H9 (cell line): ENCODE data around the gene KCNMB2. TPM values are rescaled to one million over a fixed set of nuclear protein-coding genes. Genes with fewer than 3 reads are reported as not detected.

Source experiments
- DNase-seq: peaks from one replicate; pipeline ENCODE4 v3.0.0-alpha.2; 2017
- H2AFZ ChIP-seq: one replicate; pipeline ENCODE4 v1.6.1; 2013; ENCODE audit warnings: mild to moderate bottlenecking, low read length, control low read depth, moderate library complexity
- H2AK5ac ChIP-seq: 2 replicates; pipeline ENCODE4 v1.6.1; 2013; ENCODE audit warnings: low read length, control low read depth, mixed read lengths; ENCODE audit not compliant: insufficient read length
- H2BK120ac ChIP-seq: one replicate; pipeline ENCODE4 v1.6.1; 2013; ENCODE audit warnings: low read depth, mild to moderate bottlenecking, low read length, control low read depth, inconsistent platforms; ENCODE audit not compliant: poor library complexity, severe bottlenecking
- H2BK12ac ChIP-seq: 2 replicates; pipeline ENCODE4 v1.6.1; 2013; ENCODE audit warnings: low read length, control low read depth, mixed read lengths, low read depth; ENCODE audit not compliant: insufficient read length
- H2BK15ac ChIP-seq: 2 replicates; pipeline ENCODE4 v1.6.1; 2013; ENCODE audit warnings: low read depth, low read length, control low read depth
- H2BK20ac ChIP-seq: one replicate; pipeline ENCODE4 v1.6.1; 2013; ENCODE audit warnings: low read depth, mild to moderate bottlenecking, low read length, control low read depth, inconsistent platforms; ENCODE audit not compliant: poor library complexity, severe bottlenecking
- H2BK5ac ChIP-seq: 2 replicates; pipeline ENCODE4 v1.6.1; 2013; ENCODE audit warnings: low read length, control low read depth, mixed read lengths; ENCODE audit not compliant: insufficient read length
- H3K14ac ChIP-seq: 2 replicates; pipeline ENCODE4 v1.6.1; 2013; ENCODE audit warnings: low read length, control low read depth; ENCODE audit not compliant: insufficient read depth
- H3K18ac ChIP-seq: 2 replicates; pipeline ENCODE4 v1.6.1; 2013; ENCODE audit warnings: low read depth, mild to moderate bottlenecking, mixed read lengths, low read length, control low read depth; ENCODE audit not compliant: insufficient read length
- H3K23ac ChIP-seq: 2 replicates; pipeline ENCODE4 v1.6.1; 2013; ENCODE audit warnings: low read length, control low read depth, mixed read lengths, low read depth; ENCODE audit not compliant: insufficient read length
- H3K23me2 ChIP-seq: 2 replicates; pipeline ENCODE4 v1.6.1; 2013; ENCODE audit warnings: low read depth, mild to moderate bottlenecking, mixed read lengths, low read length, control low read depth; ENCODE audit not compliant: insufficient read length, poor library complexity, severe bottlenecking
- H3K27ac ChIP-seq: 2 replicates; pipeline ENCODE4 v1.5.1; 2013; ENCODE audit warnings: low read length, control low read depth, mixed read lengths, low read depth; ENCODE audit not compliant: insufficient read length
- H3K27me3 ChIP-seq: 2 replicates; pipeline ENCODE4 v1.6.1; 2013; ENCODE audit warnings: low read length, control low read depth, inconsistent platforms; ENCODE audit not compliant: insufficient read depth
- H3K4ac ChIP-seq: 2 replicates; pipeline ENCODE4 v1.6.1; 2013; ENCODE audit warnings: low read depth, mild to moderate bottlenecking, control low read depth, inconsistent platforms, low read length, moderate library complexity
- H3K4me1 ChIP-seq: 2 replicates; pipeline ENCODE4 v1.6.1; 2013; ENCODE audit warnings: low read length, control low read depth, inconsistent platforms; ENCODE audit not compliant: insufficient read depth
- H3K4me2 ChIP-seq: 2 replicates; pipeline ENCODE4 v1.6.1; 2013; ENCODE audit warnings: low read length, control low read depth, mixed read lengths; ENCODE audit not compliant: insufficient read length, insufficient read depth
- H3K56ac ChIP-seq: 2 replicates; pipeline ENCODE4 v1.6.1; 2013; ENCODE audit warnings: low read depth, mild to moderate bottlenecking, mixed read lengths, low read length, control low read depth; ENCODE audit not compliant: insufficient read length
- H3K79me1 ChIP-seq: 2 replicates; pipeline ENCODE4 v1.6.1; 2013; ENCODE audit warnings: low read depth, mild to moderate bottlenecking, moderate library complexity, low read length, control low read depth, inconsistent platforms; ENCODE audit not compliant: insufficient read depth, poor library complexity, severe bottlenecking
- H3K79me2 ChIP-seq: 2 replicates; pipeline ENCODE4 v1.6.1; 2013; ENCODE audit warnings: low read length, control low read depth, inconsistent platforms; ENCODE audit not compliant: insufficient read depth
- H3K9ac ChIP-seq: 2 replicates; pipeline ENCODE4 v1.6.1; 2013; ENCODE audit warnings: low read length, control low read depth, mixed read lengths; ENCODE audit not compliant: insufficient read length; ENCODE audit errors: extremely low read depth
- H3K9me3 ChIP-seq: one replicate; pipeline ENCODE4 v1.6.1; 2013; ENCODE audit warnings: low read depth, low read length, inconsistent platforms; ENCODE audit not compliant: control insufficient read depth
- H3T11ph ChIP-seq: one replicate; pipeline ENCODE4 v1.6.1; 2013; ENCODE audit warnings: mild to moderate bottlenecking, low read length, control low read depth, inconsistent platforms
- H4K20me1 ChIP-seq: one replicate; pipeline ENCODE4 v1.6.1; 2013; ENCODE audit not compliant: control insufficient read depth, insufficient read length, insufficient read depth
- H4K5ac ChIP-seq: 2 replicates; pipeline ENCODE4 v1.6.1; 2013; ENCODE audit warnings: low read depth, mild to moderate bottlenecking, mixed read lengths, low read length, control low read depth; ENCODE audit not compliant: insufficient read length
- H4K8ac ChIP-seq: replicated peaks from 2 replicates; pipeline ENCODE4 v1.6.1; 2013; ENCODE audit warnings: low read length, control low read depth, mixed read lengths, low read depth; ENCODE audit not compliant: insufficient read length
- H4K91ac ChIP-seq: 2 replicates; pipeline ENCODE4 v1.6.1; 2013; ENCODE audit warnings: low read depth, mild to moderate bottlenecking, moderate library complexity, mixed read lengths, low read length, control low read depth; ENCODE audit not compliant: insufficient read length
- H3K27ac Mint-ChIP-seq, 3 experiments: 2 replicates in 2 of 3; 3 replicates in 1 of 3; pipeline ENCODE4 v1.8.0; 2020 to 2021; ENCODE audit warnings: mixed read lengths in 3 of 3, mild to moderate bottlenecking in 1 of 3, moderate library complexity in 1 of 3
- H3K27me3 Mint-ChIP-seq: 2 replicates; pipeline ENCODE4 v1.8.0; 2021; ENCODE audit warnings: low read depth, mild to moderate bottlenecking, moderate library complexity, mixed read lengths
- H3K36me3 Mint-ChIP-seq, 3 experiments: 2 replicates in 2 of 3; 3 replicates in 1 of 3; pipeline ENCODE4 v1.8.0; 2020 to 2021; ENCODE audit warnings: low read depth in 3 of 3, mixed read lengths in 3 of 3; ENCODE audit not compliant: insufficient read depth in 1 of 3
- H3K4me1 Mint-ChIP-seq, 2 experiments: 2 replicates each; pipeline ENCODE4 v1.8.0; 2020; ENCODE audit warnings: mixed read lengths in 2 of 2
- H3K4me3 Mint-ChIP-seq, 2 experiments: 2 replicates in 1 of 2; 3 replicates in 1 of 2; pipeline ENCODE4 v1.8.0; 2020 to 2021; ENCODE audit warnings: mild to moderate bottlenecking in 2 of 2, mixed read lengths in 2 of 2, moderate library complexity in 1 of 2
- H3K9me3 Mint-ChIP-seq, 2 experiments: 2 replicates in 1 of 2; 3 replicates in 1 of 2; pipeline ENCODE4 v1.8.0; 2020; ENCODE audit warnings: mild to moderate bottlenecking in 2 of 2, mixed read lengths in 2 of 2, moderate library complexity in 1 of 2
- CTCF ChIP-seq: fragments of 200-600 bp; sonication (generic); conservative IDR thresholded peaks from 3 replicates; pipeline ENCODE4 v1.8.0; 2021; ENCODE audit warnings: antibody characterized with exemption, mild to moderate bottlenecking
- WGBS: extraction: QIAGEN DNeasy Blood & Tissue Kit; methylation state at CpG from one replicate; pipeline ENCODE4 v1.1.7; 2013; ENCODE audit warnings: missing lambda C conversion rate, low lambda C conversion rate, mixed read lengths; ENCODE audit not compliant: insufficient read length; ENCODE audit errors: extremely low coverage; 5-methylcytosine and 5-hydroxymethylcytosine counted together
- total RNA-seq: library from RNA; stranded (reverse); gene quantifications from 2 replicates; pipeline ENCODE4 v1.2.1, GENCODE V29; 2021

Gene KCNMB2
- total RNA-seq, 1 experiment from 2014 or later: not detected

DNA sequence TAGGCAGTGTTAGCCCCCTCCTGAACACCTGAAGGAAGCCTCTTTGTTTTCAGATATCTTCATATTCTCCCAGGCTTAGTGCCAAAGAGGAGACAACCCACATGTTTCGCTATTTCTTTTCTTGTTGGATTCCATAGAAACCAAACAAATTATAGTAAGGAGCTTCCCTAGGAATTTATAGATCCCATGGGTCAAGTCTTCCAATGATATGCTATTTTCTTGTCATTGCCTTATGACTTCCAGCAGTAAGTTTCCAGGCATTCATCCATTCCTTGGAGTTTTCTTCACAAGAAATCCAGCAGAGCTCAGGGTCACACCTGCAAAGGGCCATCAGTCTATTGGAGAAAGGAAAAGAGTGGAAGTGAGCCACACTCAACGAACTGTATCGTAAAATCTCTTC, 9.9 kb upstream of the KCNMB2 start:
- no peak overlapping the region for H4K5ac ChIP-seq
- Mint-ChIP-seq H3K27me3 (no peaks in the 10 kb centered on the region), H3K4me1 (peaks cover 8 to 9% of the 10 kb centered on the region in 2 experiments), H3K9me3 (peaks cover 0 to under 1% of the 10 kb centered on the region in 2 experiments; a peak in 1 of 5 replicates), H3K4me3 (no peak overlapping the region), H3K36me3 (peaks cover 0 to 5% (median 0%) of the 10 kb centered on the region in 3 experiments; a peak in 3 of 7 replicates), H3K27ac (no peak overlapping the region)
- H3K27ac ChIP-seq: no peak overlapping the region
- no peak overlapping the region for H3K14ac ChIP-seq
- no peak overlapping the region for H3K23ac ChIP-seq
- no peaks in the 10 kb centered on the region for H3K9me3 ChIP-seq
- no peak overlapping the region for H3K56ac ChIP-seq
- no peak overlapping the region for H3K18ac ChIP-seq
- H3K9ac ChIP-seq: no peak overlapping the region
- no peak for TF ChIP-seq CTCF
- H3K4me1 ChIP-seq: no peaks in the 10 kb centered on the region; the same call in 1 of the 2 replicates
- no peak overlapping the region for H4K91ac ChIP-seq
- no peak overlapping the region for H2BK120ac ChIP-seq
- H2BK20ac ChIP-seq: no peak overlapping the region
- H2BK12ac ChIP-seq: no peak overlapping the region
- no peaks in the 10 kb centered on the region for H3K23me2 ChIP-seq
- no peak for DNase-seq
- no CpG with 5 or more reads among the region's 3 CpGs for WGBS
- H2AFZ ChIP-seq: no peak overlapping the region
- H2BK5ac ChIP-seq: no peak overlapping the region
- no peak overlapping the region for H4K8ac ChIP-seq
- H2BK15ac ChIP-seq: no peak overlapping the region
- H4K20me1 ChIP-seq: no peaks in the 10 kb centered on the region
- no peaks in the 10 kb centered on the region for H3K79me2 ChIP-seq
- no peaks in the 10 kb centered on the region for H3K27me3 ChIP-seq
- H3K4ac ChIP-seq: no peak overlapping the region
- H3K79me1 ChIP-seq: no peaks in the 10 kb centered on the region
- H3K4me2 ChIP-seq: no peak overlapping the region
- no peak overlapping the region for H3T11ph ChIP-seq
- H2AK5ac ChIP-seq: no peak overlapping the region
